ENCODE data around the gene WNK2.

WNK2 gene

GRCh38 chr9:93276973-93277372 lies 93.0 kb downstream of the WNK2 start:
- H3K27ac ChIP-seq (ENCODE audit: low read length), result no peak overlapping the region
- H3K9me3 ChIP-seq (ENCODE audit: insufficient read depth, low read depth, low read length), result no peaks in the 10 kb centered on the region
- peaks cover 6% of the 10 kb centered on the region; the same call in 1 of the 2 replicates for H3K36me3 ChIP-seq (ENCODE audit: insufficient read depth, low read depth, low read length)
- no peaks in the 10 kb centered on the region for H3K27me3 ChIP-seq (ENCODE audit: insufficient read depth, low read length)
- H3K4me1 ChIP-seq (ENCODE audit: insufficient read depth, low read length), result no peaks in the 10 kb centered on the region
- H3K9ac ChIP-seq (ENCODE audit: low read depth, low read length), result no peak overlapping the region
- no peak overlapping the region for H3K4me3 ChIP-seq (ENCODE audit: low read length)

GRCh38 chr9:93278144-93278543 lies 94.2 kb downstream of the WNK2 start:
- Histone ChIP-seq H3K4me1 (ENCODE audit: insufficient read depth, low read length) (no peaks in the 10 kb centered on the region), H3K9me3 (ENCODE audit: insufficient read depth, low read depth, low read length) (no peaks in the 10 kb centered on the region), H3K4me3 (ENCODE audit: low read length) (no peak overlapping the region), H3K36me3 (ENCODE audit: insufficient read depth, low read depth, low read length) (peaks cover 6% of the 10 kb centered on the region; the same call in 1 of the 2 replicates), H3K9ac (ENCODE audit: low read depth, low read length) (no peak overlapping the region), H3K27ac (ENCODE audit: low read length) (no peak overlapping the region), H3K27me3 (ENCODE audit: insufficient read depth, low read length) (no peaks in the 10 kb centered on the region)

GRCh38 chr9:93280661-93281259 lies 96.8 kb downstream of the WNK2 start:
- Histone ChIP-seq H3K9ac (ENCODE audit: low read depth, low read length) (no peak overlapping the region), H3K4me3 (ENCODE audit: low read length) (no peak overlapping the region), H3K27ac (ENCODE audit: low read length) (no peak overlapping the region), H3K4me1 (ENCODE audit: insufficient read depth, low read length) (no peaks in the 10 kb centered on the region), H3K9me3 (ENCODE audit: insufficient read depth, low read depth, low read length) (no peaks in the 10 kb centered on the region), H3K27me3 (ENCODE audit: insufficient read depth, low read length) (no peaks in the 10 kb centered on the region), H3K36me3 (ENCODE audit: insufficient read depth, low read depth, low read length) (peaks cover 6% of the 10 kb centered on the region; the same call in 1 of the 2 replicates)

GRCh38 chr9:93286252-93287188 lies 102.6 kb downstream of the WNK2 start:
- Histone ChIP-seq H3K36me3 (ENCODE audit: insufficient read depth, low read depth, low read length) (no peaks in the 10 kb centered on the region), H3K4me3 (ENCODE audit: low read length) (no peak overlapping the region), H3K27ac (ENCODE audit: low read length) (no peak overlapping the region), H3K27me3 (ENCODE audit: insufficient read depth, low read length) (no peaks in the 10 kb centered on the region), H3K9ac (ENCODE audit: low read depth, low read length) (no peak overlapping the region), H3K9me3 (ENCODE audit: insufficient read depth, low read depth, low read length) (no peaks in the 10 kb centered on the region), H3K4me1 (ENCODE audit: insufficient read depth, low read length) (no peaks in the 10 kb centered on the region)

- no peaks in the 10 kb centered on the region for H3K9me3 ChIP-seq (ENCODE audit: insufficient read depth, low read depth, low read length)
- no peak overlapping the region for H3K9ac ChIP-seq (ENCODE audit: low read depth, low read length)
- no peaks in the 10 kb centered on the region for H3K4me1 ChIP-seq (ENCODE audit: insufficient read depth, low read length)
- no peak overlapping the region for H3K27ac ChIP-seq (ENCODE audit: low read length)
- no peaks in the 10 kb centered on the region for H3K36me3 ChIP-seq (ENCODE audit: insufficient read depth, low read depth, low read length)
- H3K27me3 ChIP-seq (ENCODE audit: insufficient read depth, low read length), result no peaks in the 10 kb centered on the region
- no peak overlapping the region for H3K4me3 ChIP-seq (ENCODE audit: low read length)
Measured at GRCh38 chr9:93287189-93287552, 103.2 kb downstream of the WNK2 start.

GRCh38 chr9:93287593-93287992 lies 103.7 kb downstream of the WNK2 start:
- no peak overlapping the region for H3K27ac ChIP-seq (ENCODE audit: low read length)
- H3K4me3 ChIP-seq (ENCODE audit: low read length), result no peak overlapping the region
- no peaks in the 10 kb centered on the region for H3K27me3 ChIP-seq (ENCODE audit: insufficient read depth, low read length)
- H3K4me1 ChIP-seq (ENCODE audit: insufficient read depth, low read length), result no peaks in the 10 kb centered on the region
- H3K9me3 ChIP-seq (ENCODE audit: insufficient read depth, low read depth, low read length), result no peaks in the 10 kb centered on the region
- H3K9ac ChIP-seq (ENCODE audit: low read depth, low read length), result no peak overlapping the region
- H3K36me3 ChIP-seq (ENCODE audit: insufficient read depth, low read depth, low read length), result no peaks in the 10 kb centered on the region

- Histone ChIP-seq H3K4me1 (ENCODE audit: insufficient read depth, low read length) (no peaks in the 10 kb centered on the region), H3K27me3 (ENCODE audit: insufficient read depth, low read length) (no peaks in the 10 kb centered on the region), H3K27ac (ENCODE audit: low read length) (no peak overlapping the region), H3K4me3 (ENCODE audit: low read length) (no peak overlapping the region), H3K9ac (ENCODE audit: low read depth, low read length) (no peak overlapping the region), H3K9me3 (ENCODE audit: insufficient read depth, low read depth, low read length) (no peaks in the 10 kb centered on the region), H3K36me3 (ENCODE audit: insufficient read depth, low read depth, low read length) (no peaks in the 10 kb centered on the region)
Measured at GRCh38 chr9:93288341-93288740, 104.4 kb downstream of the WNK2 start.

- Histone ChIP-seq H3K27ac (ENCODE audit: low read length) (no peak overlapping the region), H3K4me3 (ENCODE audit: low read length) (no peak overlapping the region), H3K9ac (ENCODE audit: low read depth, low read length) (no peak overlapping the region), H3K36me3 (ENCODE audit: insufficient read depth, low read depth, low read length) (no peaks in the 10 kb centered on the region), H3K9me3 (ENCODE audit: insufficient read depth, low read depth, low read length) (no peaks in the 10 kb centered on the region), H3K27me3 (ENCODE audit: insufficient read depth, low read length) (no peaks in the 10 kb centered on the region), H3K4me1 (ENCODE audit: insufficient read depth, low read length) (no peaks in the 10 kb centered on the region)
Measured at GRCh38 chr9:93288891-93289883, 105.2 kb downstream of the WNK2 start.

GRCh38 chr9:93290495-93291434 lies 106.8 kb downstream of the WNK2 start:
- no peak overlapping the region for H3K9ac ChIP-seq (ENCODE audit: low read depth, low read length)
- H3K36me3 ChIP-seq (ENCODE audit: insufficient read depth, low read depth, low read length), result no peaks in the 10 kb centered on the region
- H3K9me3 ChIP-seq (ENCODE audit: insufficient read depth, low read depth, low read length), result no peaks in the 10 kb centered on the region
- H3K27me3 ChIP-seq (ENCODE audit: insufficient read depth, low read length), result no peaks in the 10 kb centered on the region
- no peak overlapping the region for H3K27ac ChIP-seq (ENCODE audit: low read length)
- H3K4me1 ChIP-seq (ENCODE audit: insufficient read depth, low read length), result no peaks in the 10 kb centered on the region
- H3K4me3 ChIP-seq (ENCODE audit: low read length), result no peak overlapping the region

- Histone ChIP-seq H3K9ac (ENCODE audit: low read depth, low read length) (no peak overlapping the region), H3K27me3 (ENCODE audit: insufficient read depth, low read length) (no peaks in the 10 kb centered on the region), H3K27ac (ENCODE audit: low read length) (no peak overlapping the region), H3K36me3 (ENCODE audit: insufficient read depth, low read depth, low read length) (no peaks in the 10 kb centered on the region), H3K4me3 (ENCODE audit: low read length) (no peak overlapping the region), H3K9me3 (ENCODE audit: insufficient read depth, low read depth, low read length) (no peaks in the 10 kb centered on the region), H3K4me1 (ENCODE audit: insufficient read depth, low read length) (no peaks in the 10 kb centered on the region)
Measured at GRCh38 chr9:93291536-93292287, 107.8 kb downstream of the WNK2 start.
